GM19099 (cell line): ENCODE data around the gene PADI3.

Experiments
- POLR2A ChIP-seq: IDR thresholded peaks from 3 replicates; pipeline ENCODE4 v1.6.1; 2011; ENCODE audit warnings: low read depth; ENCODE audit not compliant: insufficient read length; ENCODE audit errors: extremely low read depth

PADI3 gene

DNA sequence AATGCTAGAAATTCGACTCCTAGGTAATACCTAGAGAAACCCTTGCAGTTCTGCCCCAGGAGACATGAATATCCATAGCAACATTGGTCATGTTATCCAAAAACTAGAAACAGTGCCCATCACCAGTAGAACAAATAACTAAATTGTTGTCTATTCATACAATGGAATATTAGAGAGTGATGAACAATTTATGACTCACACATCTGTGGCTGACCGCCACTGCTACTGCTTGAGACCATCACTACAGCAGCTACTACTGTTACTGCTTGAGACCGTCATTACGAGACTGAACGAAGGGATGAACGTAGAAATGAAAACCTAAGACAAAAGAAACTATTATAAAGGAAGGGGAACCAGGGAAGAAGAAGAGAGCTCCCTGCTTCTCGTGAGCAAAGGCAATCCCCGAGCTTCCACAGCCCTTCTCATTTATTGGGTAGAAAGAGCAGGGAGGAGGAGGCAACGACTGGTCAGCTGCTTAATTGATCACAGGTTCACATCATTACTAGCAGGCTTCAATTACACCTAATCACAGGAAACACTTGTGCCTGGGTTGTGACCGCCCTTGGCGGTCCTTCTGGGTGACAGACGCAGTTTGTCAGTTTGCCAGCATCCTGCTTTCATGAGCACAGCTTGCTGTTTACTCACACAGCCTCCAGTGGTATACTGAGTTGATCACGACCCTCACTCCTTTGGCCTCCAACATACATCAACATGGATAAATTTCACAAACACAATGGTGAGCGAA is 45.0 kb downstream of the PADI3 start:
- TF ChIP-seq POLR2A: no peak

GRCh38 chr1:17295292-17295691 is 46.4 kb downstream of the PADI3 start:
- no peak for TF ChIP-seq POLR2A

- TF ChIP-seq POLR2A: no peak
Observed at GRCh38 chr1:17296086-17296485, 47.2 kb downstream of the PADI3 start.

- no peak for TF ChIP-seq POLR2A
Observed at GRCh38 chr1:17297991-17298390, 49.1 kb downstream of the PADI3 start.

DNA sequence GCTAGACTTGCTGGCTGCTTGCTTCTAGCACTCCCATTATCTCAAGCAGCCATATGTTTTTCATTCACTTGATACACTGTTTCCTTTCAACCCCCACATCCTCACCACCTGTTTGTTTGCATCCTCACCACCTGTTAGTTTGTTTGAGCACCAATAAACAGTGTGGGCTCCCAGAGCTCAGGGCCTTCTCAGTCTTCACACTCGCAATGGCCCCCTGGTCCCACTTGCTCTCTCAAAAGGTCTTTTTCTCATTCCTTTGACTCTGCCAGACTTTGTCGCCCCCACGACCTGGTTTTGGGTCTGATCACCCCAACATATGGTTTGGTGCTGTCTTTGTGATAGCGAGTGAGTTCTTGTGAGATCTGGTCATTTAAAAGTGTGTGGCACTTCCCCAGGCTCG is 52.9 kb downstream of the PADI3 start:
- no peak for TF ChIP-seq POLR2A

DNA sequence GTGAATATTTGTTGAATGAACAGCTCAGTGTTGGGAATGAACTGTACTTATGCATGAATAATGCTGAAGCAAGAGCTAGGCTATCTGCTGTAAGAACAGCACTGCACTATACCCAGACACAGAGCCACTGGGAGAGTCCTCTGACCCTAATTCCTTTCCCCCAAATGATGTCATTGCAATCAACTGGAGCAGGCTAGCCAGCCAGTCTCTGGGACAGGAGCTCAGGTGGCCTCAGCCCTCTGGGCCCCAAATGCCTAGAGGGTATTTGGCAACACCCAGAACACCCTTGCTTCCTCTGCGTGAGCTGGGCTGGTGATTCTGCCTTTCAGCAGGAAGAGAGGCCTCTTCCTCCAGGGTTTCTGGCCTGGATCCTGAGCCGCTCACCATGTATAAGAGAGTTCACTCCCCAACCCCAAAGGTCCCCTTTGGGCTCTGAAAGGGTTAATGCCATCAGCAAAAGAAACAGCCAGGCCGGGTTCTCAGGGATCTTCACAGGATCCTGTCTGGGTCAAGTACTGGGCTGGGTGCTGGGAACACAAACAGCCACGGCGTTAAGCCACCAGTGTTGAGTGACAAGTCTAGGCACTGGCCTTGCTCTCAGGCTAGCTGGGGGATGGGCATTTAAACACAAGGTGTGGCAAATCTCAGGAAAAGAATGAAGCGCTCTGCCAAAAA is 55.4 kb downstream of the PADI3 start:
- no peak for TF ChIP-seq POLR2A

- TF ChIP-seq POLR2A: no peak
Observed at GRCh38 chr1:17304826-17305175, 55.9 kb downstream of the PADI3 start.

DNA sequence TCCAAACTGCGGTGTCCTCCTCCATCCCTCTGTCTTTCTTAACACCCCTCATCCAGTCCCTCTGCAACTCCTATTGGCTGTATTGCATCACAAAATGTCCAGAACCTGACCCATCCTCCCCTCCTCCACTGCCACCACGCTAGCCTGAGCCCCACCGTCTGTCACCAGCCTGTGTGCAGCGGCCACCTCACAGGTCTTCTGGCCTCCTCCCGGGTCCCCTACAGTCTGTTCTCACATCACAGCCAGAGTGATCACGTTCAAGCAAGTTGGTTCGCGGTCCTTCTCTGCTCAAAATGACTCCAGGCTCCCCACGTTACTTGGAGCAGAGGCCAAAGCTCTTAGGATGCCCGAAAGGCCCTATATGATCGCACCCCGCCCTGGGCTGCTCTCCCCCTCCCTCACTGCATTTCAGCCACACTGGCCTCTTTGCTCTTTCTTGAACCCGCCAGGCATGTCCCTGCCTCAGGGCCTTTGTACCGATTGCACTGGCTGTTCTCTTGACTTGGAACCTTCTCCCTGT is 56.7 kb downstream of the PADI3 start:
- TF ChIP-seq POLR2A: no peak

DNA sequence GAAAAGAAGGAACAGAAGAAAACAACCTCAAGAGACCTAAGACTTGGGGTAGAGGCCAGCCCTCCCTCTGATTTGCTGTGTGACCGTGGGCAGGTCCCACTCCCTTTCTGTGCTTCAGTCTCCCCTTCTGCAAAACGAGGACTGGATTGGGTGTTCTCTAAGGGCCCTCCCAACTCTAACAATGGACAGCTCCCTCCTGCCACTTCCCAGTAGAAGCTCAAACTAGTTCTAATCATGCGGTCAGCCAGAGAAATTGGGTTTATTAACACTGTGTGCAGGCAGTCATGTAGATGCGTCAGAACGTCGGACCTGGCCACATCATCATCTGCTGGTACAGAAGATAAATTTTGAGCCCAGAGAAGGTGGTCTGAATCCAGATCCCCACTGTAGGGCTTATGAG is 57.5 kb downstream of the PADI3 start:
- no peak for TF ChIP-seq POLR2A

- TF ChIP-seq POLR2A: no peak
Observed at GRCh38 chr1:17306921-17307320, 58.0 kb downstream of the PADI3 start.

DNA sequence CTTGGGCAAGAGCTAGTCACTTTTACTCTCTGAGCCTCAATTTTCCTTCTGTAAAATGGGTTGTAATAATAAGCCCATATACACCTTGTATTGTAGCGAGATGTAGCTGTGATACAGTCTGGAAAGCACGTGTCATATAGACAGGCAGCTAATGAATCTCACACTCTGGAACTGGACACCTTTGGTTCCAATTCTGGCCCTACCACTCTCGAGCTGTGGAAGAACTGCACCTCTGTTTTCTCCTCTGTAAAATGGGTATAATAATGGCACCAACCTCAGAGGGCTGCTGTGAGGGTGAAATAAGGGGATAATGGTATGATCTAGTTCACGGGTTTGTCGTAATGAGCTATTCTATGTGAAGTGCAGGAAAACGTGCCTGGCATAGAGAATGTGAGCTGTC is 58.4 kb downstream of the PADI3 start:
- no peak for TF ChIP-seq POLR2A

DNA sequence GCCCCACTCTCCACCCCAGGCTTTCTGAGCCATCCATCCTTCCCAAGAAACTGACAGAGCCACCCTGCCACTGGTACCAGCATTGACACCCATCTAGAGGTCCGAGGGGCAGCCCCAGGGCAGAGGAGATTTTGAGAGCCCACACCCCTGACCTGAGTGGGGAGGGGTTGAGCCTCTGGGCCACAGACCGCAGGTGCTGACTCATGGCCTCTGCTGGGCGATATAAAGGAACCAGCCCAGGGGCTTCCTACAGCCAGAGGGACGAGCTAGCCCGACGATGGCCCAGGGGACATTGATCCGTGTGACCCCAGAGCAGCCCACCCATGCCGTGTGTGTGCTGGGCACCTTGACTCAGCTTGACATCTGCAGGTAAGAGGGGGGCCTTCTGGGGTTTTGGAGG is 59.0 kb downstream of the PADI3 start, which contains the start of gene PADI4:
Gene PADI4 (plus strand): TSS at position 252 of the 400 bp plus-strand sequence. CDS start 26 bp downstream, at position 278.
- TF ChIP-seq POLR2A: no peak

DNA sequence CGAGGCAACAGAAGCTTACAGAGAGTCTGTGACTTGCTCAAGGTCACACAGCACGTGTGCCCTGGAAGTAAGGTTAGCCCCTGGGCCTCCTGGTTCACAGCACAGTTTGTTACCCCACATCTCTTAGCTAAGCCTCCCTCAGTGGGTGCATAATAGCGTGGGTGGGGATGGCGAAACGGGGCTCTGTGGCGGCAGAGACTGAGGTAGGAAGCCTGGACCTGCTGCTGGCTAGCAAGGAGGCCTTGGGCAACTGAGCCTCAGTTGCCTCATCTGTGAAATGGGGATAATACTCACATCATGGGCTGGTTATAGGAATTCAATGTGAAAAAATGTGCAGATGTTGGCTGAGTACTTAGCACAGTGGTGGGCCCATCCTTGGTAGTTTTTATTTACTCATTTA is 59.7 kb downstream of the PADI3 start:
- no peak for TF ChIP-seq POLR2A

DNA sequence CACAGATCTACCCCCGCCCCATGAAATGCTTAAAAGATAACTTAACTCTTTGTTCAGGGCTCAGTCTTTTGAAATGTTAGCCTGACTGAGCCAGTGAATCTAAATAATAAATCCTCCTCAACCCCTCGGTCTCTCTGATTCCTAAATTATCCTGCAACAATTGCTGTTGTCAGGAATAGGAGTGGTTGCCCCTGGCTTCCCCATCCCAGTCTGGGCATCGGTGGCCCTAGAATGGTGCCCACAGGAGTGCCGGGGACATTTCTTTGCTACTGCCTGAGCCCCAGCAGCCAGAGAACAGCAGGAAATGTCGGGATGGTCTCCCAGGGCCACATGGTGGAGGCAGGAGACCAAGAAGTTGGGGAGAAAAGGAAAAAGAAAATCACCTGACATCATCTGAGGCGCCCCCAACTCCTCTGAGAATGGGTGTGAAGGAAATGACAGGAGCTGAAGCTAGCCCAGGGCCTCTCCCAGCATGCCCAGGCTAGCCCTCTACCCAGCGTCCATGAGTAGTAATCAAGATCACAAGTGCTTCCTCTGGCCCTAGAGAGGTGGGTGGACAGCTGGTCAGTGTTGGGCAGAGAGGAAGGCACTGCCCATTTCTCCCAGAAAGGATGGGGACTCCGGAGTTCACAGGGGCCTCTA is 60.6 kb downstream of the PADI3 start:
- no peak for TF ChIP-seq POLR2A

DNA sequence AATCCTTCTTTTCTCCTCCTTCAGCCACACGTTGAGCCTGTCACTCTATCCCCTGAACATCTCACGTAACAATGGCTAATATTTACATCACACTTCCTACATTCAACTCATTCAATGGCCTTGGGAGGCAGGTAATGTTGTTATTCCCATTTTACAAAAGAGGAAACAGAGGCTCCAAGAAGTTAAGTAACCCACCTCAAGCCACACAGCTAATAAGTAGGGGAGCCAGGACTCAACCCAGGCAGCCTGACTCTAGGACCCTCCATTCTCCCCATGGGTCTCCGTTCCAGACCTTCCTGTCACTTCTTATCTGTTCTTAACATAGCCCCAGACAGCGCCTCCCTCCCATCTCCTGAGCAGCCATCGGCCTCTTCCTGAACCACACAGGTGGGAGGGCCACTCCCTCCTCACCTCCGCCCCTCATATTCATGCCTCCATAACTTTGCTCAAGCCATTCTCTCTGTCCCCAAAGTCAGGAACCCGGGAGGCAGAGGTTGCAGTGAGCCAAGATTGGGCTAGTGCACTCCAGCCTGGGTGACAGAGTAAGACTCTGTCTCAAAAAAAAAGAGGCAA is 61.3 kb downstream of the PADI3 start:
- TF ChIP-seq POLR2A: no peak
